GM21381 (cell line): Measurements from ENCODE around the gene ANAPC2.

Experiments used
- ATAC-seq: cut with Tn5 transposase; IDR thresholded peaks from one replicate; pipeline ENCODE4 v1.9.1; 2021; ENCODE audit warnings: mild to moderate bottlenecking, moderate library complexity; ENCODE audit not compliant: unreplicated experiment

ANAPC2 gene

GRCh38 chr9:137188490-137189296 lies at the start of gene ANAPC2, which contains the start of gene SSNA1:
Gene ANAPC2, minus strand, starts transcription at chr9:137188560. Its CDS starts 28 bp downstream, at chr9:137188532.
Gene SSNA1, plus strand, starts transcription at chr9:137188676. Its CDS starts 51 bp downstream, at chr9:137188727.
- ATAC-seq = peak; percentile 78

- ATAC-seq = no peak
These were observed 48.6 kb upstream of the ANAPC2 start for GRCh38 chr9:137236936-137237421.

GRCh38 chr9:137236238-137236935 lies 48.0 kb upstream of the ANAPC2 start:
- ATAC-seq = no peak

GRCh38 chr9:137235424-137236237 lies 47.3 kb upstream of the ANAPC2 start:
- ATAC-seq = no peak

GRCh38 chr9:137234758-137235423 lies 46.5 kb upstream of the ANAPC2 start:
- ATAC-seq = no peak

GRCh38 chr9:137234055-137234697 lies 45.8 kb upstream of the ANAPC2 start:
- ATAC-seq = no peak

GRCh38 chr9:137233143-137233980 lies 45.0 kb upstream of the ANAPC2 start:
- ATAC-seq = no peak

- ATAC-seq = no peak
These were observed 44.1 kb upstream of the ANAPC2 start for GRCh38 chr9:137232510-137232909.

- ATAC-seq = no peak
These were observed 43.7 kb upstream of the ANAPC2 start for GRCh38 chr9:137232101-137232500.

- no peak for ATAC-seq
These were observed 43.1 kb upstream of the ANAPC2 start for GRCh38 chr9:137231372-137232039.

GRCh38 chr9:137230705-137231371 lies 42.5 kb upstream of the ANAPC2 start, which contains the start of gene SLC34A3:
Gene SLC34A3, plus strand, starts transcription at chr9:137230901. Its CDS starts 802 bp downstream, at chr9:137231703.
- no peak for ATAC-seq

GRCh38 chr9:137229903-137230704 lies 41.7 kb upstream of the ANAPC2 start:
- no peak for ATAC-seq

- no peak for ATAC-seq
These were observed 40.9 kb upstream of the ANAPC2 start for GRCh38 chr9:137228968-137229896.

GRCh38 chr9:137228506-137228967 lies 40.2 kb upstream of the ANAPC2 start:
- ATAC-seq = no peak

- no peak for ATAC-seq
These were observed 39.6 kb upstream of the ANAPC2 start for GRCh38 chr9:137227853-137228505.
